GM12874 (cell line): ENCODE data around the gene CHST12.

Experiments
- CTCF ChIP-seq: IDR thresholded peaks from 2 replicates; pipeline ENCODE4 v1.5.1; 2011; ENCODE audit warnings: low read depth, mild to moderate bottlenecking, control low read depth, low read length, moderate library complexity; ENCODE audit not compliant: insufficient read depth

Gene CHST12

GRCh38 chr7:2474813-2475677, 71.6 kb downstream of the CHST12 start:
- no peak for TF ChIP-seq CTCF

GRCh38 chr7:2475678-2476015, 72.2 kb downstream of the CHST12 start:
- no peak for TF ChIP-seq CTCF

- no peak for TF ChIP-seq CTCF
These were observed 72.9 kb downstream of the CHST12 start, which contains the start of gene GRIFIN for GRCh38 chr7:2476298-2476697. GRIFIN (minus strand) TSS chr7:2476398; CDS start chr7:2476383, 15 bp downstream.

- no peak for TF ChIP-seq CTCF
These were observed 73.5 kb downstream of the CHST12 start for GRCh38 chr7:2476776-2477446.

GRCh38 chr7:2477447-2478398, 74.3 kb downstream of the CHST12 start:
- peak; percentile 76 for TF ChIP-seq CTCF

GRCh38 chr7:2478399-2478785, 75.0 kb downstream of the CHST12 start:
- no peak for TF ChIP-seq CTCF

GRCh38 chr7:2478800-2479199, 75.4 kb downstream of the CHST12 start:
- TF ChIP-seq CTCF: no peak
